Liver (tissue), 9 donors: ENCODE measurements around the gene TOR1AIP1. TPM values are rescaled to one million over a fixed set of nuclear protein-coding genes. Genes with fewer than 3 reads are reported as not detected.

Source experiments
- DNase-seq: peaks from one replicate; pipeline ENCODE4 v3.0.0-alpha.2; 2017; ENCODE audit warnings: low spot score
- H3K27ac ChIP-seq, 2 donors: one replicate each; pipeline ENCODE4 v1.7.0; 2013; ENCODE audit warnings: inconsistent platforms in 2 of 2, low read length in 2 of 2, control low read depth in 1 of 2, low read depth in 1 of 2, mild to moderate bottlenecking in 1 of 2
- H3K27me3 ChIP-seq, 4 donors: one replicate each; pipeline versions ENCODE4 v1.6.1 to v1.7.0; 2013; ENCODE audit warnings: low read length in 3 of 4, inconsistent platforms in 1 of 4, mild to moderate bottlenecking in 1 of 4, moderate library complexity in 1 of 4; ENCODE audit not compliant: control insufficient read depth in 4 of 4, insufficient read depth in 4 of 4
- H3K36me3 ChIP-seq, 4 donors: one replicate each; pipeline versions ENCODE4 v1.6.1 to v1.7.0; 2013; ENCODE audit warnings: low read length in 3 of 4, mild to moderate bottlenecking in 3 of 4, low read depth in 1 of 4, moderate library complexity in 1 of 4; ENCODE audit not compliant: control insufficient read depth in 4 of 4, insufficient read depth in 3 of 4
- H3K4me1 ChIP-seq, 4 donors: one replicate each; pipeline versions ENCODE4 v1.6.1 to v1.7.0; 2013; ENCODE audit warnings: low read length in 3 of 4, mild to moderate bottlenecking in 3 of 4, moderate library complexity in 1 of 4; ENCODE audit not compliant: control insufficient read depth in 4 of 4, insufficient read depth in 4 of 4
- H3K4me3 ChIP-seq, 3 donors: one replicate each; pipeline versions ENCODE4 v1.6.1 to v1.7.0; 2013; ENCODE audit warnings: low read length in 3 of 3, control low read depth in 1 of 3, low read depth in 1 of 3, mild to moderate bottlenecking in 1 of 3
- H3K9ac ChIP-seq, 2 donors: one replicate each; pipeline ENCODE4 v1.7.0; 2013; ENCODE audit warnings: low read length in 2 of 2, mild to moderate bottlenecking in 2 of 2, moderate library complexity in 2 of 2, control low read depth in 1 of 2, low read depth in 1 of 2
- H3K9me3 ChIP-seq, 4 donors: one replicate each; pipeline versions ENCODE4 v1.6.1 to v1.7.0; 2013; ENCODE audit warnings: low read length in 3 of 4; ENCODE audit not compliant: control insufficient read depth in 4 of 4
- ATF3 ChIP-seq: IDR thresholded peaks from 2 replicates; pipeline ENCODE4 v1.6.1; 2016; ENCODE audit warnings: antibody characterized with exemption
- CTCF ChIP-seq: fragments of 150-350 bp; IDR thresholded peaks from 2 replicates; pipeline ENCODE4 v1.5.1; 2017; ENCODE audit warnings: improper control_type of control experiment, low read depth, low read length; ENCODE audit not compliant: missing input control
- EGR1 ChIP-seq, 2 donors: IDR thresholded peaks; 2 replicates each; pipeline ENCODE4 v1.6.1; 2016 to 2018; ENCODE audit warnings: antibody characterized with exemption in 2 of 2, low read depth in 2 of 2
- FOXA1 ChIP-seq: IDR thresholded peaks from 2 replicates; pipeline ENCODE4 v1.6.1; 2016; ENCODE audit warnings: antibody characterized with exemption
- FOXA2 ChIP-seq: IDR thresholded peaks from 2 replicates; pipeline ENCODE4 v1.6.1; 2016; ENCODE audit warnings: antibody characterized with exemption
- GABPA ChIP-seq, 2 donors: IDR thresholded peaks in 1 of 2; conservative IDR thresholded peaks in 1 of 2; 2 replicates each; pipeline ENCODE4 v1.6.1; 2016; ENCODE audit warnings: antibody characterized with exemption in 2 of 2, mild to moderate bottlenecking in 1 of 2, moderate library complexity in 1 of 2
- HNF4A ChIP-seq, 2 donors: conservative IDR thresholded peaks; 2 replicates each; pipeline ENCODE4 v1.6.1; 2016; ENCODE audit warnings: antibody characterized with exemption in 2 of 2, mild to moderate bottlenecking in 2 of 2
- HNF4G ChIP-seq: IDR thresholded peaks from 2 replicates; pipeline ENCODE4 v1.6.1; 2016; ENCODE audit warnings: antibody characterized with exemption
- JUND ChIP-seq, 2 donors: IDR thresholded peaks; 2 replicates each; pipeline ENCODE4 v1.6.1; 2016; ENCODE audit warnings: antibody characterized with exemption in 2 of 2
- MAX ChIP-seq: IDR thresholded peaks from 2 replicates; pipeline ENCODE4 v1.6.1; 2016; ENCODE audit warnings: antibody characterized with exemption
- NR2F2 ChIP-seq: IDR thresholded peaks from 2 replicates; pipeline ENCODE4 v1.6.1; 2016; ENCODE audit warnings: antibody characterized with exemption
- RAD21 ChIP-seq, 2 donors: IDR thresholded peaks; 2 replicates each; pipeline ENCODE4 v1.6.1; 2016; ENCODE audit warnings: antibody characterized with exemption in 2 of 2, mild to moderate bottlenecking in 2 of 2
- REST ChIP-seq: IDR thresholded peaks from 2 replicates; pipeline ENCODE4 v1.6.1; 2016; ENCODE audit warnings: antibody characterized with exemption, mild to moderate bottlenecking
- RXRA ChIP-seq, 2 donors: IDR thresholded peaks; 2 replicates each; pipeline ENCODE4 v1.6.1; 2017 to 2018; ENCODE audit warnings: antibody characterized with exemption in 2 of 2, mild to moderate bottlenecking in 1 of 2
- SP1 ChIP-seq: IDR thresholded peaks from 2 replicates; pipeline ENCODE4 v1.6.1; 2018; ENCODE audit warnings: antibody characterized with exemption, mild to moderate bottlenecking
- TAF1 ChIP-seq: conservative IDR thresholded peaks from 2 replicates; pipeline ENCODE4 v1.6.1; 2016; ENCODE audit warnings: antibody characterized with exemption, mild to moderate bottlenecking
- YY1 ChIP-seq: IDR thresholded peaks from 2 replicates; pipeline ENCODE4 v1.6.1; 2016; ENCODE audit warnings: antibody characterized with exemption, mild to moderate bottlenecking
- ZBTB33 ChIP-seq: IDR thresholded peaks from 2 replicates; pipeline ENCODE4 v1.6.1; 2016; ENCODE audit warnings: antibody characterized with exemption
- WGBS: extraction: QIAGEN DNeasy Blood & Tissue Kit; methylation state at CpG from one replicate; pipeline ENCODE4 v1.1.7; 2013; 5-methylcytosine and 5-hydroxymethylcytosine counted together
- polyA plus RNA-seq, 2 donors: library from polyadenylated mRNA; stranded (reverse) in 1 of 2; unstranded in 1 of 2; fragments of 200-250 nt in 1 of 2; fragments of >200 nt in 1 of 2; fragmentation: Nextera tagmentation in 1 of 2; extraction: Ambion mirVana in 1 of 2; gene quantifications; one replicate each; pipeline versions ENCODE4 v1.2.1 to v1.2.3, GENCODE V29; 2013 to 2015
- total RNA-seq, 2 donors: library from RNA; depleted of rRNA; stranded (reverse); fragments of >200 nt; gene quantifications; one replicate each; pipeline ENCODE4 v1.2.3, GENCODE V29; 2014
- donor health status: healthy.
- donor health status: healthy.
- donor health status: healthy.
- donor health status: healthy.
- donor health status: healthy.

Gene TOR1AIP1
- total and polyA plus RNA-seq, 4 donors: 7.1 to 21.3 (median 16.7) TPM

- Histone ChIP-seq H3K27ac (peak within 1 kb of the TSS; percentile 71 to 86), H3K4me3 (peak within 1 kb of the TSS; percentile 73 to 88 (median 87)), H3K36me3 (no peaks in the 10 kb centered on the region), H3K9ac (peak within 1 kb of the TSS; percentile 31 to 77), H3K9me3 (no peaks in the 10 kb centered on the region), H3K4me1 (peaks cover 0 to 27% (median 13%) of the 10 kb centered on the region in 4 donors), H3K27me3 (no peaks in the 10 kb centered on the region)
- DNase-seq: peak; percentile 97
- TF ChIP-seq JUND (IDR thresholded peaks at IDR 0.05) (peak in 1 of 2 donors; percentile 65), EGR1 (IDR thresholded peaks at IDR 0.05; ENCODE audit: low read depth in 2 of 2) (no peak), SP1 (peak; percentile 73), HNF4G (no peak), MAX (peak; percentile 77), FOXA1 (peak; percentile 80), ZBTB33 (peak; percentile 99), FOXA2 (peak; percentile 27), HNF4A (conservative IDR thresholded peaks at IDR 0.05) (peak in 1 of 2 donors; percentile 20), TAF1 (peak; percentile 71), RAD21 (IDR thresholded peaks at IDR 0.05) (peak in 1 of 2 donors; percentile 51), ATF3 (no peak), CTCF (no peak), NR2F2 (peak; percentile 49), REST (peak; percentile 81), GABPA (IDR thresholded peaks at IDR 0.05 in 1 of 2, conservative IDR thresholded peaks at IDR 0.05 in 1 of 2) (no peak), RXRA (IDR thresholded peaks at IDR 0.05) (peak in 1 of 2 donors; percentile 56), YY1 (peak; percentile 100)
- under 1% methylated on average over 72 of the region's 72 CpGs for WGBS
These were observed 72.6 kb downstream of the TOR1AIP1 start, which contains the start of gene CEP350 for GRCh38 chr1:179954493-179955286. TSS of gene CEP350 (plus strand) at chr1:179954810. CDS start at chr1:179986182, 31,372 bp downstream.
